ENCODE results near the gene MLXIP. TPM values are rescaled to one million over a fixed set of nuclear protein-coding genes. Genes with fewer than 3 reads are reported as not detected.

The MLXIP gene
- total and polyA plus RNA-seq, 2 of the 4 experiments (the other 2 are of a cell fraction), result 2.7 to 10.8 TPM

DNA sequence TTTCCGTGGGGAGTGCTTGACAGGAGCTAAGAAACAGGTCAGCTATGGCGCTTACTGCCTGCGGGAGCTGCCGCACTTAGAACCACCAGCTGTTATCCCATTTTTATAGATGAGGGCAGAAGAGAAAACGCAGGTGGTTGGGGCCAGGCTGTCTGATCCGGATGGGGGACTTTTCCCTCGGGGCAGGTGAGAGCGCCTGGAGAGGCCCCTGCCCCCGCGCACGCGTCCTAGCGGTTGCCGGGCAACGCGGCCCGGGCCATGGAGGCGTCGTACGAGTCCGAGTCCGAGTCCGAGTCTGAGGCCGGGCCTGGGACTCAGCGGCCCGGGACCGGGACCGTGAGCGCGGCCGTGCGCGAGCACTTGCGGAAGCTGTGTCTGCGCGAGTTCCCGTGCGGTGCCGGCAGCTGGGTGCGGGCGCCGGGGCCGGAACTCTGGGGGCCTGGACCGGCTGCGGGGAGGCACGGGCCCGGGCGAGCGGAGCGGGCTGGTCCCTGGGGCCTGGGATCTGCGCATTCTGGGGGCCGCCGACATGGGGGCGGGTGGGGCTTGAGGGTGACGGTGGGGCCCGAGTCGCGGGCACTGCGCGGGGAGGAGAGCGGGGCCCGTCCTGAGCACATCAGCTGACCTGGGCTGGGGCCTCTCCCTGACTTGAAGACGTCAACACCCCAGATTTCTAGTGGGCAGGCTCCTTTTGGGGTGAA, 104.5 kb downstream of the MLXIP start, which contains the start of gene LRRC43 (continued):
- TF ChIP-seq MAZ (IDR thresholded peaks at IDR 0.05; ENCODE audit: borderline replicate concordance, low read depth, low read length), result no peak

DNA sequence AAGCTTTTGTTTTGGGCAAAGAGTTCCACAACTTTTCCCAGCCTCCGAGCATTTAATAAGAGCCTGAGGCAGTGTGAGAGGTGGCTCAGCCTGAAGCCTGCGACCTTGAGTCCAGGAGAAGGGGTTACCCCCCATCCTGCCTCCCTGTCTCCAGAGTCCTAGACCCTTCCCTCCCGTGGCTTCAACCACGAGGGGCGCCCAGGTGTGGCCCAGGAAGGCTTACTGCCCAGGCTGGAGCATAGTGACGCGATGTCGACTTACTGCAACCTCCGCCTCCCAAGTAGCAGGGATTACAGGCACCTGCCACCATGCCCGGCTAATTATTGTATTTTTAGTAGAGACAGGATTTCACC, 105.0 kb downstream of the MLXIP start:
- DNase-seq (no peak), ATAC-seq (ENCODE audit: low read depth) (no peak)
- H4K8ac ChIP-seq (ENCODE audit: low read depth in 2 of 2, low read length in 2 of 2), result no peak overlapping the region
- dilution Hi-C loops (cut with HindIII; ENCODE audit: low sequenced_read_pairs, unreplicated experiment), result no loop called here
- peaks cover 4% of the 10 kb centered on the region; the same call in 1 of the 2 replicates for H4K20me1 ChIP-seq (ENCODE audit: insufficient read depth, low read length)
- no peak overlapping the region for H2BK120ac ChIP-seq (ENCODE audit: low read depth, low read length)
- TF ChIP-seq, protein P1, sequence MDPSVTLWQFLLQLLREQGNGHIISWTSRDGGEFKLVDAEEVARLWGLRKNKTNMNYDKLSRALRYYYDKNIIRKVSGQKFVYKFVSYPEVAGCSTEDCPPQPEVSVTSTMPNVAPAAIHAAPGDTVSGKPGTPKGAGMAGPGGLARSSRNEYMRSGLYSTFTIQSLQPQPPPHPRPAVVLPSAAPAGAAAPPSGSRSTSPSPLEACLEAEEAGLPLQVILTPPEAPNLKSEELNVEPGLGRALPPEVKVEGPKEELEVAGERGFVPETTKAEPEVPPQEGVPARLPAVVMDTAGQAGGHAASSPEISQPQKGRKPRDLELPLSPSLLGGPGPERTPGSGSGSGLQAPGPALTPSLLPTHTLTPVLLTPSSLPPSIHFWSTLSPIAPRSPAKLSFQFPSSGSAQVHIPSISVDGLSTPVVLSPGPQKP (IDR thresholded peaks at IDR 0.05; ENCODE audit: borderline replicate concordance, low read depth, low read length), result no peak
- TF ChIP-seq FOS (IDR thresholded peaks at IDR 0.05; ENCODE audit: low read depth, low read length) (no peak), MAZ (IDR thresholded peaks at IDR 0.05; ENCODE audit: borderline replicate concordance, low read depth, low read length) (no peak), CHD1 (IDR thresholded peaks at IDR 0.05; ENCODE audit: low read depth, low read length) (no peak), MAFK (IDR thresholded peaks at IDR 0.05; ENCODE audit: low read depth, low read length) (no peak), CEBPB (IDR thresholded peaks at IDR 0.05; ENCODE audit: low read depth, low read length) (no peak)
- H3K56ac ChIP-seq (ENCODE audit: extremely low read depth, insufficient read depth, low read length), result no peak overlapping the region
- H4K91ac ChIP-seq (ENCODE audit: insufficient read depth, low read depth, low read length), result no peak overlapping the region
- ChIA-PET CTCF (interaction anchor here (0.9 kb wide), 1 partner anchor 129 kb away, joined by 3 read pairs; no protein-coding TSS in a partner anchor), POLR2A (ENCODE audit: unreplicated experiment) (no interaction called here)
- no peak overlapping the region for H3K18ac ChIP-seq (ENCODE audit: low read depth, low read length)
- H3K9ac ChIP-seq (ENCODE audit: low read depth, low read length), result no peak overlapping the region
- H2AFZ ChIP-seq (replicated peaks; ENCODE audit: low read length, poor library complexity), result peak overlapping the region; percentile 84
- no peak overlapping the region for H3K27ac ChIP-seq (ENCODE audit: insufficient read depth, low read length)
- no peaks in the 10 kb centered on the region for H3K9me1 ChIP-seq (ENCODE audit: insufficient read depth, low read length)
- no peak overlapping the region for H3K4me3 ChIP-seq (ENCODE audit: insufficient read depth, low read depth, low read length)
- H3K14ac ChIP-seq (replicated peaks; ENCODE audit: low read depth, low read length), result no peak overlapping the region
- whole genome bisulfite sequencing, 2 experiments (ENCODE audit: extremely low coverage in 2 of 2, insufficient read length in 1 of 2), result 67% methylated on average over 1 of the region's 10 CpGs; no CpG with 5 or more reads in 1 of the 2 experiments
- H2BK20ac ChIP-seq (ENCODE audit: low read depth, low read length), result no peak overlapping the region
- H3K79me1 ChIP-seq (ENCODE audit: low read depth in 1 of 2, low read length in 2 of 2), result no peaks in the 10 kb centered on the region
- BruUV-seq (replicated peaks), result no TSS peak
- peaks cover 5% of the 10 kb centered on the region; the same call in 1 of the 2 replicates for H3K4me1 ChIP-seq (ENCODE audit: control insufficient read depth, insufficient read depth, low read length)
- no peak overlapping the region for H3K4ac ChIP-seq (ENCODE audit: low read depth, low read length)
- H3K9me3 ChIP-seq (ENCODE audit: control insufficient read depth, insufficient read depth, low read length), result 0 out of 2 replicates have a peak, but pooled peaks cover 2% of the 10 kb centered on the region
- H3K36me3 ChIP-seq (ENCODE audit: control insufficient read depth, insufficient read depth, low read length), result no peaks in the 10 kb centered on the region
- H3K23ac ChIP-seq (ENCODE audit: low read depth, low read length), result no peak overlapping the region
- peak overlapping the region; percentile 59; the same call in 1 of the 2 replicates for H2AK5ac ChIP-seq (ENCODE audit: low read depth, low read length)
- no peak overlapping the region for H4K5ac ChIP-seq (ENCODE audit: low read depth, low read length)
- no peak overlapping the region; the same call in 1 of the 2 replicates for H3K4me2 ChIP-seq (ENCODE audit: low read depth, low read length)
- H2BK15ac ChIP-seq (ENCODE audit: low read depth, low read length), result no peak overlapping the region
- no peak overlapping the region for H2BK5ac ChIP-seq (ENCODE audit: low read depth, low read length, poor library complexity, severe bottlenecking)
- in situ Hi-C loops (cut with MboI; ENCODE audit: low sequenced_read_pairs), result no loop called here
- no peaks in the 10 kb centered on the region for H3K27me3 ChIP-seq (ENCODE audit: control insufficient read depth, insufficient read depth, low read length)
- H2AK9ac ChIP-seq (replicated peaks; ENCODE audit: low read depth, low read length, poor library complexity), result no peak overlapping the region
- intact Hi-C loops (cut with micrococcal nuclease), result no loop called here

Data from IMR-90 (cell line).